Bronchial smooth muscle cell (primary cell): ENCODE measurements around the gene TDRD7. TPM values are rescaled to one million over a fixed set of nuclear protein-coding genes. Genes with fewer than 3 reads are reported as not detected.

Source experiments
- total RNA-seq: library from RNA; depleted of rRNA; stranded (reverse); fragments of >200 nt; gene quantifications from 2 replicates; pipeline ENCODE4 v1.2.1, GENCODE V29; 2014

Gene TDRD7
- 7.1 and 7.9 TPM in 2 replicates for total RNA-seq

GRCh38 chr9:97411789-97412625 lies at the start of gene TDRD7:
Gene TDRD7, plus strand, starts transcription at chr9:97412096. Its CDS starts 16,370 bp downstream, at chr9:97428466.

GRCh38 chr9:97501177-97501971 lies 89.5 kb downstream of the TDRD7 start, which contains the start of gene TMOD1:
Gene TMOD1, plus strand, starts transcription at chr9:97501666. Its CDS starts 22,523 bp downstream, at chr9:97524189.

Other genes with a start within 250 kb of the TDRD7 start
- 3.2 and 5.2 TPM in 2 replicates for gene CCDC180, start 104.4 kb upstream of the TDRD7 start, total RNA-seq
- gene TMOD1, start 89.6 kb downstream of the TDRD7 start, total RNA-seq, result 0.16 and 0.17 TPM in 2 replicates
- gene TSTD2, start 221.3 kb downstream of the TDRD7 start, total RNA-seq, result 14.2 and 17.6 TPM in 2 replicates
- 28.9 and 30.3 TPM in 2 replicates for gene NCBP1, start 221.7 kb downstream of the TDRD7 start, total RNA-seq